Natural killer cell (primary cell): ENCODE results near the gene SNX14. TPM values are rescaled to one million over a fixed set of nuclear protein-coding genes. Genes with fewer than 3 reads are reported as not detected.

Experiments
- ATAC-seq, 3 donors: fragments of 150-1000 bp in 2 of 3; fragments of 200-7000 bp in 1 of 3; cut with Tn5 transposase; 1 replicate in 1 of 3; 2 replicates in 2 of 3; pipeline ENCODE4 v1.10.0; 2021; ENCODE audit warnings: mild to moderate bottlenecking in 2 of 3, moderate library complexity in 2 of 3
- DNase-seq, 2 donors: peaks; one replicate each; pipeline versions ENCODE4 v3.0.0 to v3.0.0-alpha.2; 2013 to 2021; ENCODE audit warnings: mixed read lengths in 1 of 2
- H3K27ac ChIP-seq: one replicate; pipeline ENCODE4 v1.5.1; 2013; ENCODE audit warnings: mild to moderate bottlenecking, low read length
- H3K27me3 ChIP-seq: one replicate; pipeline ENCODE4 v1.6.1; 2013; ENCODE audit warnings: low read length; ENCODE audit not compliant: control insufficient read depth, insufficient read depth
- H3K36me3 ChIP-seq: one replicate; pipeline ENCODE4 v1.6.1; 2013; ENCODE audit warnings: low read length; ENCODE audit not compliant: control insufficient read depth, insufficient read depth
- H3K4me1 ChIP-seq: one replicate; pipeline ENCODE4 v1.6.1; 2013; ENCODE audit warnings: low read length; ENCODE audit not compliant: control insufficient read depth, insufficient read depth
- H3K4me3 ChIP-seq: one replicate; pipeline ENCODE4 v1.5.1; 2013; ENCODE audit warnings: low read length
- H3K9me3 ChIP-seq: one replicate; pipeline ENCODE4 v1.6.1; 2013; ENCODE audit warnings: low read length; ENCODE audit not compliant: control insufficient read depth, insufficient read depth
- H3K27ac Mint-ChIP-seq, 2 donors: one replicate each; pipeline ENCODE4 v1.8.0; 2022; ENCODE audit warnings: mild to moderate bottlenecking in 2 of 2, mixed read lengths in 2 of 2, moderate library complexity in 1 of 2
- H3K27me3 Mint-ChIP-seq, 2 donors: one replicate each; pipeline ENCODE4 v1.8.0; 2022; ENCODE audit warnings: low read depth in 2 of 2, mixed read lengths in 2 of 2
- H3K36me3 Mint-ChIP-seq: one replicate; pipeline ENCODE4 v1.8.0; 2022; ENCODE audit warnings: mixed read lengths
- H3K4me1 Mint-ChIP-seq, 2 donors: one replicate each; pipeline ENCODE4 v1.8.0; 2022; ENCODE audit warnings: mixed read lengths in 2 of 2
- H3K4me3 Mint-ChIP-seq: one replicate; pipeline ENCODE4 v1.8.0; 2022; ENCODE audit warnings: mild to moderate bottlenecking, moderate library complexity, mixed read lengths
- H3K9me3 Mint-ChIP-seq, 2 donors: one replicate each; pipeline ENCODE4 v1.8.0; 2022; ENCODE audit warnings: mixed read lengths in 2 of 2
- WGBS: methylation state at CpG from one replicate; pipeline ENCODE4 v1.1.7; 2013; ENCODE audit warnings: missing lambda C conversion rate; ENCODE audit not compliant: insufficient coverage; 5-methylcytosine and 5-hydroxymethylcytosine counted together
- intact Hi-C: fragments of 100-400 bp; cut with micrococcal nuclease; formaldehyde crosslinking; loops from one replicate; pipeline ENCODE4 v1.14.2; 2022
- total RNA-seq, 4 donors: library from RNA; stranded (reverse); fragments of 120-200 nt in 1 of 4; gene quantifications; one replicate each; pipeline versions ENCODE4 v1.2.3 to v1.2.4, GENCODE V29; 2013 to 2022
- TF ChIP-seq, protein P1 (sequence below): fragments of 200-600 bp; IDR thresholded peaks from one replicate; pipeline ENCODE4 v1.8.0; 2022; ENCODE audit warnings: antibody characterized with exemption

The SNX14 gene
- total RNA-seq, 3 donors from 2014 or later (not counting 1 experiment from before 2014, with no cell fraction given): 73.0 to 109 (median 80.3) TPM

GRCh38 chr6:85516168-85516567, 77.5 kb downstream of the SNX14 start:
- Histone ChIP-seq H3K27ac (no peak overlapping the region), H3K36me3 (peaks cover 60% of the 10 kb centered on the region), H3K27me3 (no peaks in the 10 kb centered on the region), H3K9me3 (no peaks in the 10 kb centered on the region), H3K4me3 (no peak overlapping the region), H3K4me1 (no peaks in the 10 kb centered on the region)
- TF ChIP-seq, protein P1, sequence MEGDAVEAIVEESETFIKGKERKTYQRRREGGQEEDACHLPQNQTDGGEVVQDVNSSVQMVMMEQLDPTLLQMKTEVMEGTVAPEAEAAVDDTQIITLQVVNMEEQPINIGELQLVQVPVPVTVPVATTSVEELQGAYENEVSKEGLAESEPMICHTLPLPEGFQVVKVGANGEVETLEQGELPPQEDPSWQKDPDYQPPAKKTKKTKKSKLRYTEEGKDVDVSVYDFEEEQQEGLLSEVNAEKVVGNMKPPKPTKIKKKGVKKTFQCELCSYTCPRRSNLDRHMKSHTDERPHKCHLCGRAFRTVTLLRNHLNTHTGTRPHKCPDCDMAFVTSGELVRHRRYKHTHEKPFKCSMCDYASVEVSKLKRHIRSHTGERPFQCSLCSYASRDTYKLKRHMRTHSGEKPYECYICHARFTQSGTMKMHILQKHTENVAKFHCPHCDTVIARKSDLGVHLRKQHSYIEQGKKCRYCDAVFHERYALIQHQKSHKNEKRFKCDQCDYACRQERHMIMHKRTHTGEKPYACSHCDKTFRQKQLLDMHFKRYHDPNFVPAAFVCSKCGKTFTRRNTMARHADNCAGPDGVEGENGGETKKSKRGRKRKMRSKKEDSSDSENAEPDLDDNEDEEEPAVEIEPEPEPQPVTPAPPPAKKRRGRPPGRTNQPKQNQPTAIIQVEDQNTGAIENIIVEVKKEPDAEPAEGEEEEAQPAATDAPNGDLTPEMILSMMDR: no peak
- Mint-ChIP-seq H3K4me3 (no peak overlapping the region), H3K27ac (no peak overlapping the region), H3K4me1 (no peaks in the 10 kb centered on the region), H3K27me3 (no peaks in the 10 kb centered on the region), H3K9me3 (no peaks in the 10 kb centered on the region), H3K36me3 (peaks cover 34% of the 10 kb centered on the region)
- intact Hi-C loops: no loop called here
- no peak for DNase-seq
- no peak for ATAC-seq

DNA sequence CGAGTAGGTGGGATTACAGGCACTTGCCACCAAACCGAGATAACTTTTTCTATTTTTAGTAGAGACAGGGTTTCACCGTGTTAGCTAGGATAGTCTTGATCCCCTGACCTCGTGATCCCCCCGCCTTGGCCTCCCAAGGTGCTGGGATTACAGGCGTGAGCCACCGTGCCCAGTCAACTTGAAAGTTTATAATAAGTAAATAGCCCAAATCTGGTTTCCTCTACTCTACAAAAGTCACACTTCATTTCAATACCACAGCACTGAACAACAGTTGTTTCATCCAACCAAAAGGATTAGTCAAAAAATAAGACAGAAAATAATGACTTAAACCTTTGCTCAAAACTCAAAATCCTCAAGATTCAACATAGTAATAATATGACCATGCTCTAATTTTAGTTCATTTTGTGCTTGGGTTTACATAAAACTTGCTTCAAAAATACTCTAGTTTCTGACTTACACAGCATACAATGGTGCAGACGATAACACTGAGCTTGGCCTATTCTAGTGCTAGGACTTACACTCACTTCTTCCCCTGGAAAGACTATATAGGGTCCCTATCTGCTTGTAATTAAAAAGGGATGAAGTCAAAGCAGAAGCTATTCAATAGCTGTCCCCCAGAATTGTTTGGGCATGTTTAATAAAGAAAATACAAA, 87.1 kb downstream of the SNX14 start:
- Mint-ChIP-seq H3K9me3 (no peaks in the 10 kb centered on the region), H3K27me3 (no peaks in the 10 kb centered on the region), H3K4me3 (no peak overlapping the region), H3K4me1 (no peaks in the 10 kb centered on the region), H3K36me3 (peaks cover 32% of the 10 kb centered on the region), H3K27ac (no peak overlapping the region)
- H3K27me3 ChIP-seq: no peaks in the 10 kb centered on the region
- no peak overlapping the region for H3K4me3 ChIP-seq
- no peaks in the 10 kb centered on the region for H3K9me3 ChIP-seq
- peaks cover 34% of the 10 kb centered on the region for H3K36me3 ChIP-seq
- WGBS: 90% methylated on average over 8 of the region's 8 CpGs
- ATAC-seq (no peak), DNase-seq (no peak)
- H3K27ac ChIP-seq: no peak overlapping the region
- no peaks in the 10 kb centered on the region for H3K4me1 ChIP-seq
- TF ChIP-seq, protein P1: no peak
- intact Hi-C loops: no loop called here

- Histone ChIP-seq H3K4me1 (peaks cover 3% of the 10 kb centered on the region), H3K36me3 (peaks cover 7% of the 10 kb centered on the region), H3K4me3 (no peak overlapping the region), H3K9me3 (peaks cover 8% of the 10 kb centered on the region), H3K27ac (no peak overlapping the region), H3K27me3 (no peaks in the 10 kb centered on the region)
- H3K9me3 Mint-ChIP-seq: no peaks in the 10 kb centered on the region
- H3K27ac Mint-ChIP-seq: no peak overlapping the region
- peaks cover 19 to 29% of the 10 kb centered on the region in 2 donors for H3K4me1 Mint-ChIP-seq
- H3K4me3 Mint-ChIP-seq: no peak overlapping the region
- peaks cover 8% of the 10 kb centered on the region for H3K36me3 Mint-ChIP-seq
- TF ChIP-seq, protein P1: no peak
- DNase-seq (peak in 1 of 2 donors; percentile 19), ATAC-seq (peak in 1 of 3 donors; percentile 25)
- intact Hi-C loops: no loop called here
- no peaks in the 10 kb centered on the region for H3K27me3 Mint-ChIP-seq
- WGBS: 80% methylated on average over 1 of the region's 2 CpGs
Observed at GRCh38 chr6:85498596-85499258, 94.9 kb downstream of the SNX14 start.
